Midbrain (tissue), 1 donor: ENCODE data around the gene TMTC1.

Experiments
- DNase-seq: peaks from one replicate; lab custom pipeline; 2025; lab: John Stamatoyannopoulos, UW

The TMTC1 gene

DNA sequence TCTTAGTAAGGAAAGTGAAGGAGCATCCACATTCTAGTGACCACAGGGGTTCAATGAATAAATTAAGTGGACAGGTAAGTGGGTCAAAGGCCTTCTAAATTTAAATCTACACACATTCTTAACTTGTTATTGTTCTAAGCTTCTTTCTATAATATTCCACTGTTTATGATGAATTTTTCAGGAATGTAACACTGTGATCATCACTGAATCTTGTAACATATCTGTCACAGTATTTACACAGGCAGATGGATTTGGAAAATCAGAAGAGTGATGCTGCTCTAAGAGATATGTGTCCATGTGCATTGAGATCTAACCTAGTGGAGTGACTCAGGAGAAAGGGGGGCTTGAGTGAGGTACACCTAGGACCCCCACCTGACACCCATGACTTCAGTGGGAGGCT is 170.8 kb downstream of the TMTC1 start:
- DNase-seq, result no peak

- no peak for DNase-seq
Observed at GRCh38 chr12:29611906-29612305, 171.8 kb downstream of the TMTC1 start.

GRCh38 chr12:29610473-29611170 is 173.1 kb downstream of the TMTC1 start:
- DNase-seq, result no peak

DNA sequence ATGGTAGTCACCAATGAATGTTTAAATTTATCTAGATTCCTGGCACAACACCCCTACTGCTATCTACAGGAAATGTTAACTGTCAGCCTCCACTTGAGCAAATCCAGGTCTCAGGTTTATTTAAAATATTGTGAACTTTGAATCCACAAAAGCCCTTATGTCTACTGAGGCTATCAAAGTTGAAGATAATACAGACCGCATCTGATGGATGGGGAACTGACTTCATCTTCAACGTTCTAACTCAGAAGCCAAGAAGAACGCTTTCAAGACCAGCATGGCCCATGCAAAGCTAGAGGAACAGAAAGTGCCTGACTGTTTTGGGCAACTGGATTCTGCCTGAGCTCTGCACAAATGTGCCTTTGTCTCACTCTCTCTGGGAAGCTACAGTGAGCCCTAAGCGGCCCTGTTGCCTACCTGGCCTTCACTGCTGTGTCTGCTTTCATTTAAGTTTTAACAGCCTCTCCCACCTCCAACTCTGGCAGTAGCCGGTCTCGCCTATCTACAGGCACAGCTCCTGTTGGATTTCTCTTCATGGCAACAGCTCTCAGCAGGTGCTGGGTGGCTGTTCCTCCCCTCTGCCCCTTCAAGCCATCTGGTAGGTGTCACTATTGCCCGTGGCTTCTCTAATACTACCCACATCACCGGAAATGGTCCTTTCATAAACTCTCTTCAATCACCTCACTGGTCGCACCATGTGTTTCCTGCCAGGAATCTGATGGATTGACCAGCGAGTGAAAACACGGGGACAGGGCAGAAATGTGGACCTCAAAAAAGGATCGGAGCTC is 174.1 kb downstream of the TMTC1 start:
- DNase-seq, result no peak

- DNase-seq, result no peak
Observed at GRCh38 chr12:29608581-29608980, 175.2 kb downstream of the TMTC1 start.

DNA sequence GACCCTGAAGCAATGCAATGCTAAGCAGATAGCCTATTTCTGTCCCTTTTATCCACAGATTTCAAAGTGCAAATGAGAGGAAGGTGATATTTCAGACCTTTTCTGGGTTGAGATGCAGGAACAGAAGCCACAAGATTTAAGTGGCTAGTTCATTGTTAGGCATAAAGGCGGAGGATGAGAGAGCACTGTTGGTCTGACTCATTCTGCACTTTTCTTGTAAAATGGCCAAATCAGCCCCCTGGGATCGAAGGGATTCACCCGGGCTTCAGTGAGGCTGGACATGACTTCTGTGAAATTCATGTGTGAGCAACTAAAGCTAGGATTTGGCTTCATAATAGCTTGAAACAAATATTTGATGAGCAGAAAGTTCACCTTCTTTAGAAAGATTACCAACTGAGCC is 184.4 kb downstream of the TMTC1 start:
- no peak for DNase-seq

- DNase-seq, result no peak
Observed at GRCh38 chr12:29595071-29595755, 188.5 kb downstream of the TMTC1 start.

DNA sequence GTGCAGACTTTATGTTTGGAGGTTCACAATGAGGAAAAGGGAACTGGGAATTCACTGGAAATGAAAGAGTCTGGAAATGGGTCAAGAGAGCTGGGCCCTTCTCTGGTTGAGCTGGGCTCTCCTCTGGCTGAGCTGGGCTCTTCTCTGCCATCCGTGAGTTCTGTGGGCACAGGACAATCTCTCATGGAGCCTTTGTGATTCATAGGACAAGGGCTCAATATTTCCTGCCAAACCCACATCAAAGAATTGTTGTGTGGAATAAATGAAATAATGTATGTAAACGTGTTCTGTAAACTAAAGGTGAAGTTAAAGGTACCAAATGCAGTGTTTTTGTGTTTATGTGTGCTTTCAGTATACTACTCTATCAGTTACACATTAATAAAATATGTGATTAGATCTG is 190.7 kb downstream of the TMTC1 start:
- no peak for DNase-seq

- no peak for DNase-seq
Observed at GRCh38 chr12:29591140-29592020, 192.4 kb downstream of the TMTC1 start.

GRCh38 chr12:29589851-29590250 is 193.9 kb downstream of the TMTC1 start:
- DNase-seq, result no peak

- DNase-seq, result no peak
Observed at GRCh38 chr12:29589286-29589820, 194.4 kb downstream of the TMTC1 start.

DNA sequence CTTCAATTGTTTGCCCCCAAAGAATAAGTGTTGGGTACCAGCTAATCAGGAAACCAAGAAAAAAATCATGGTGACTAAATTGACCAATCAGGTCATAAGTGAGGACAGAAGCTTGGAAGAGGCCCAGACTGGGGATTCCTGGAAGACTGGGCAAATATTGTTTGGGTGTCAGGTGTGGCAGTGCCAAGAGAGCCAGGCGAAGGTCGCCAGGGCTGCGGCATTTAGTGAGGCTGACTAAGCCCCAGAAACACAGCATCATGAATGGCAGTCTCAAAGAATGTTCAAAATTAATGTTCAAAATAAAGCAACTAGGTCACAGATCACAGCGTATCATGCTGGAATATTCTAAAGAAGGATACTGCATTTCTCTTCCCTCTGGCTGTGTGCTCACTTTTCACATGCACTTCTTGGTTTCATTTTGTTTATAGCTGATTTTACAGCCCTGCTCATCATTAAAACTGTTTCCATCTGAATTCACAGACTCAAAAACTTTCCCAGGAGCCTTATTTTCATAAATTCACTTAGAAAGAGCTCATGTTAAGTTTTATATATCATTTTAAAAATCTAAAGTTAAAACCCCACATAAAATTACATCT is 201.0 kb downstream of the TMTC1 start:
- no peak for DNase-seq

DNA sequence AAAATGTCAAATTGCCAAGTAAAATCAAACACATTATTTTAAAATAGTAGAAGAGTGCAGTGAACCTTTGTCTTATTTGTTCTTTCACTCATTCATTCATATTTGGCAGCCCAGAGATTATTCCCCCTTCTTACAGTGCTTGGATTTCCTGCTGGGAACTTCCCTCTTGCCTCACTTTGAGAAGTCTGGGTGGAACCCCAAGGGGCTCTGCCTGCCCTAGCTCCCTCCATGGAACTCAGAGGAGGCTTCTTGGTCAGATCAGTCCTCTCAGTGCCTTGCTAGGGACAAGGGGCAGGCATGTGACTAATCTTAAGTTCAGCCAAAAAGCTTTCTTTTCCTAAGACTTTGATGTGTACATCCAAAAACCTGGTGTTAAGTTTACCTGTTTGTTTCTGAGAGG is 201.6 kb downstream of the TMTC1 start:
- no peak for DNase-seq

- DNase-seq, result no peak
Observed at GRCh38 chr12:29581631-29582030, 202.1 kb downstream of the TMTC1 start.

DNA sequence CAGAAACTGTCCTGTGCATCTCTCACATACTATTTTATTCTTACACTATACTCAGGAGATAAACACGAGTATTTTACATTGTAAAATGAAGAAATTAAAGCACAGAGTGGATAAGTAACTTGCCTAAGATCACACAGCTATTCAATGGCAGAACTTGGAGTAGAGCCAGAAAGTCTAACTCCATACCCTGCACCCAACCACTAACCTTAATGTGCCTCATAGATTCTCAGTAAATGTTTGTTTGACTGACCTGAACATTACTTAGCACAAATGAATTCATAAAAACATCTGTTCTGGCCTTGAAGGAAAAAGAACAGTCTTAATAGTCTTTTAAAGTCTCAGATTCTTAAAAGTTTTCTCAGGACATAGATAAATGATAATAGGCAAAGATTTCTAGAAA is 202.8 kb downstream of the TMTC1 start:
- DNase-seq, result no peak

- no peak for DNase-seq
Observed at GRCh38 chr12:29578731-29579130, 205.0 kb downstream of the TMTC1 start.

DNA sequence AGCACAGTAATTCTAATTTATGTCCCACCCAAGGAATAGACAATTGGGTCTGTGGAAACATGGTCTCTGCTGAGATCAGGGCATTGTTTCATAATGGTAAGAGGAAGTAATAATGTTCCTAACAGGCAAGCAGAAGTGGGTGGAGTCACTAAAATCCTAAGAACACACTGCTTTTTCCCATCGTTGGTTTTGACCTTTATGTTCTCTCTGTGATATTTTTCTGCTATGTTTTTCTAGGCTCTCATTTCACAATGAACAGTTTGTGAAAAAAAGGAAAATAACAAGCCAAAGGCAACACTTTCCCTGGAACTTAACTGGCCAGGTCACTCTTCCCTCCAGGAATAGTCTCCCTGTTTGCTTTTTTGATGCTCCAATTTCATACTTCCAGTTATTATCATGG is 205.7 kb downstream of the TMTC1 start:
- DNase-seq, result no peak

- DNase-seq, result no peak
Observed at GRCh38 chr12:29574500-29574899, 209.2 kb downstream of the TMTC1 start.

- DNase-seq, result no peak
Observed at GRCh38 chr12:29572938-29573337, 210.8 kb downstream of the TMTC1 start.

DNA sequence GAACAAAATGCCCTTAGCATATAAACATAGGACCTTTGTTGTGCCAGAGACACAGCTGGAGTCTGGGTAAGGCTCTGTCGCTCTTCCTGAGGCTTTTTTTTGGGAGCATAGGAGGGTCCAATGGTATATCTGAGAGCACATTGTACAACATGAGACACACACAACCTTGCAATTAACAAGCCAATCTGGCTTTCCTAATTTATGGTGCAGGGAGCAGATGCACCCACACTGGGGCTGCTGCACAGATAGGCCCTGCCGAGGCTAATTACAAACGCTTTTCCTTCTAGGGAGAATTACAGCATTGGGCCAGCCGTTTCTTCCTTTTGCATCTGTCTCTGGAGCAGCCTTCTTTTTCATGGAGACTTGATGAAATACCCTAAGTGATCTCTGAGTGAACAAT is 211.3 kb downstream of the TMTC1 start:
- DNase-seq, result no peak

DNA sequence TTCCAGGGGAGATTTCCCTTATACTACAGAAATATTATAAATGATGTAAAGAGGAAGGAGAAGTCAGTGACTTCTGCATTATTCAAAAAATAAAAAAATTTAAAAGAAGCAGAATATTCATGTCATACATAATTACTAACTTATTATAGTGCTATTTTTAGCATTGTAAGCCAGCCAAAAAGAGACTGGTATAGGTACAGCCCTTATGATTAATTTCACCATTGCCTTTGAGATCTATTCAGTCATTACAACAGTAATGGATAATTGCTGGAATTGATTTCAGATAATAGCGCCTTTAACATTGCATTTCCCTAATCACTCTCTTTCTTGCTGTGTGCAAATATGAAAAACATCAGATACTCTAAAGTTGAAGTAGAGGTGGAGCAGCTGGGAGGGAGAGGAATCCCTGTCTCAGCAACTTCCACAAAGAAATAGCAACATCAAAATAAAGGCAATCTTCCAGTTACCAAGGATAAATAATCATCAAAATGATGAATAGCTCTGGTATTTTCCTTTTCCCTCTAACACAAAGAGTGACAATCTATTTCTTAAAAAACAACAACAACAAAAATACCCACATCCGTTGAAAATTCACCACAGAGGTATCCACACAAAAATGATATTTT is 214.5 kb downstream of the TMTC1 start:
- no peak for DNase-seq
